ENCODE measurements around the gene ANXA6. TPM values are rescaled to one million over a fixed set of nuclear protein-coding genes. Genes with fewer than 3 reads are reported as not detected.

Gene ANXA6
- total RNA-seq, 4 donors from 2014 or later = 8.6 to 80.3 (median 24.9) TPM

DNA sequence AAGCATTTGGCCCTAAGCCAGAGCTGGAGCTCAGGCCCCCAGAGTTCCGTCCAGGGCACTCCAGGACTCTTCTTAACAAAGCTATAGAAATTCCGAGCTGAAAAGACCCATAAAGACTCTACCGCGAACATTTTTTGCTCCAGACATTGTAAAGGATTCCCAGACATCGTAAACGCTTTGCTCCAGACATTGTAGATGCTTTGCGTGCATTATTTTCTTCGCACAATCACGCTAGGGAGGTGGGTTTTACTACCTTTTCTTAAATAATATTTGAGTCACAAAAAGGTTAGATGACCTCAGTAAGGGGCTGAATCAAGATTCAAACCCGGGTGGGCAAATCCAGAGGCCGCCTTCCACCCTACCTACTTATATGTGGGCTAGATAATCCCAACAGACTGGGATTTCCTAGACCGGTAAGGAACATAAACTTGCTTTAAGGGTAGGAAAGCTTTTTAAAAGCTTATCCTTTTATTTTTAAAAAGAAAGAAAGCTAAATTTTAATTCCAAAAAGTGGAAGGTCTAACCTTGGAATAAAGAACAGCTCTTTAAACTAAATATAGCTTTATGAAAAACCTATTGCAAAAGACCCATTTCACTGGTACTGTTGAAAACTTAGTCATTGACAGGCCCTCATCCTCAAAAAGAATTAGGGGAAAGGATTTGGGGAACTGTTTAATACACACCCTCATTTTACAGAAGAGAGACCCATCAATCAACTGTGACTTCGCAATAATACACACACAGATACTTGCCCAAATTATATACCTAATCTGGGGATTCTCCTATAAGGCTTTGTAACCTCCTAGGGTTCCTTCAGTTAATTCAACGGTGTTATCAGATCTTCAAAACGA is 75.9 kb downstream of the ANXA6 start:
- peaks cover 46 to 89% (median 70%) of the 10 kb centered on the region in 3 donors for H3K4me1 ChIP-seq
- H3K27me3 ChIP-seq = no peaks in the 10 kb centered on the region
- TF ChIP-seq, protein P1, sequence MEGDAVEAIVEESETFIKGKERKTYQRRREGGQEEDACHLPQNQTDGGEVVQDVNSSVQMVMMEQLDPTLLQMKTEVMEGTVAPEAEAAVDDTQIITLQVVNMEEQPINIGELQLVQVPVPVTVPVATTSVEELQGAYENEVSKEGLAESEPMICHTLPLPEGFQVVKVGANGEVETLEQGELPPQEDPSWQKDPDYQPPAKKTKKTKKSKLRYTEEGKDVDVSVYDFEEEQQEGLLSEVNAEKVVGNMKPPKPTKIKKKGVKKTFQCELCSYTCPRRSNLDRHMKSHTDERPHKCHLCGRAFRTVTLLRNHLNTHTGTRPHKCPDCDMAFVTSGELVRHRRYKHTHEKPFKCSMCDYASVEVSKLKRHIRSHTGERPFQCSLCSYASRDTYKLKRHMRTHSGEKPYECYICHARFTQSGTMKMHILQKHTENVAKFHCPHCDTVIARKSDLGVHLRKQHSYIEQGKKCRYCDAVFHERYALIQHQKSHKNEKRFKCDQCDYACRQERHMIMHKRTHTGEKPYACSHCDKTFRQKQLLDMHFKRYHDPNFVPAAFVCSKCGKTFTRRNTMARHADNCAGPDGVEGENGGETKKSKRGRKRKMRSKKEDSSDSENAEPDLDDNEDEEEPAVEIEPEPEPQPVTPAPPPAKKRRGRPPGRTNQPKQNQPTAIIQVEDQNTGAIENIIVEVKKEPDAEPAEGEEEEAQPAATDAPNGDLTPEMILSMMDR (IDR thresholded peaks at IDR 0.05) = no peak
- TF ChIP-seq POLR2A (IDR thresholded peaks at IDR 0.05) = no peak
- peak overlapping the region; percentile 96 to 99 (median 97) for H3K27ac ChIP-seq
- H3K36me3 ChIP-seq = peaks cover 0 to 14% (median 0%) of the 10 kb centered on the region in 3 donors
- H3K9me3 ChIP-seq = no peaks in the 10 kb centered on the region
- no peak for DNase-seq
- peak overlapping the region; percentile 64 to 94 (median 88) for H3K4me3 ChIP-seq
- 8 to 13% methylated on average over 14 to 15 of the region's 15 CpGs for WGBS, 2 donors
- intact Hi-C loops (cut with DNase I) = no loop called here

DNA sequence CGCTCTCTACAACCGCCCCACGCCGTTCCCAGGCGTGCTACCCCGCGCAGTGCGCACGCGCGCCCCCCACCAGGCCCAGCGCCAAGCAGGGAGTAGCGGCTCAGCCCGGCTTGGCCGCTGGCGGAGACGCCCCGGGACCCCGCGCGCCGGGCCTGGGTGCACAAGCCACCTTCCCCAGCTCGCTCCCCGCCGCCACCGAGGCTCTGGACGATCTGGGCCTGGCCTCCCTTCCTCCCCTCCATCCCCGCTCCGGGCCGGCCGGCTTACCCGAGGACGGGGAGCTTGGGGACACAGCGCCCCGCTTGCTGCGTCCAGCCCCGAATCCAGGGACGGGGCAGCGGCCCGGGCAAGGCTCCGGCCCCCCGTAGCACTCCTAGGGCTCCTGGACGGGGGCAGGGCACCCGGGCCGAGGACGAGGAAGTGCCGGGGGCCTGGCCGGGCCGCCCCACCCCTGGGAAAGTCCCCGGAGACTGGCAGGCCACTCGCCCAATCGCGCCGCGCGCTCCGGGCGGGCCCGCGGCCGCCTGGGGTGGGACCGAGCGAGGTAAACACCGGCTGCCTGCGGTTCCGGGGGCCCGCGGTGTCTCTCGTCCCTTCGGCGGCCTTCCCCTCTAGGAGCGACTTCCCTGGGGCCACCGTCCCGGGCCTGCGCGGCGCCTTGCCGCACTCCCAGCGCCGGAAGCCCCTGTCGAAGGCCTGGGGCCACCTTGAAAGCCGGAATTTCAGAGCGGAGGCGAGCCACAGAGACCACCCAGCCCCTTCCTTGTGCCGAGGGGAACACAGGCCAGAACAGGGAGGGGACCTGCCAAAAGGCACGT is 76.8 kb downstream of the ANXA6 start, which contains the start of gene TNIP1:
TNIP1 (minus strand) TSS at position 422 of the 818 bp plus-strand sequence. CDS start 15,939 bp downstream, outside the sequence.
- Histone ChIP-seq H3K9me3 (no peaks in the 10 kb centered on the region), H3K27me3 (no peaks in the 10 kb centered on the region), H3K27ac (peak within 1 kb of the TSS; percentile 96 to 99 (median 97)), H3K36me3 (peaks cover 0 to 14% (median 0%) of the 10 kb centered on the region in 3 donors), H3K4me3 (peak within 1 kb of the TSS; percentile 64 to 94 (median 88)), H3K4me1 (peaks cover 47 to 89% (median 72%) of the 10 kb centered on the region in 3 donors)
- WGBS, 2 donors = 1 to 4% methylated on average over 4 to 14 of the region's 86 CpGs
- DNase-seq = peak; percentile 56
- intact Hi-C loops (cut with DNase I) = no loop called here
- TF ChIP-seq POLR2A (IDR thresholded peaks at IDR 0.05) = peak in 3 of 4 donors; percentile 52 to 90 (median 65)
- TF ChIP-seq, protein P1 (IDR thresholded peaks at IDR 0.05) = peak in 2 of 6 experiments; percentile 4 to 14

DNA sequence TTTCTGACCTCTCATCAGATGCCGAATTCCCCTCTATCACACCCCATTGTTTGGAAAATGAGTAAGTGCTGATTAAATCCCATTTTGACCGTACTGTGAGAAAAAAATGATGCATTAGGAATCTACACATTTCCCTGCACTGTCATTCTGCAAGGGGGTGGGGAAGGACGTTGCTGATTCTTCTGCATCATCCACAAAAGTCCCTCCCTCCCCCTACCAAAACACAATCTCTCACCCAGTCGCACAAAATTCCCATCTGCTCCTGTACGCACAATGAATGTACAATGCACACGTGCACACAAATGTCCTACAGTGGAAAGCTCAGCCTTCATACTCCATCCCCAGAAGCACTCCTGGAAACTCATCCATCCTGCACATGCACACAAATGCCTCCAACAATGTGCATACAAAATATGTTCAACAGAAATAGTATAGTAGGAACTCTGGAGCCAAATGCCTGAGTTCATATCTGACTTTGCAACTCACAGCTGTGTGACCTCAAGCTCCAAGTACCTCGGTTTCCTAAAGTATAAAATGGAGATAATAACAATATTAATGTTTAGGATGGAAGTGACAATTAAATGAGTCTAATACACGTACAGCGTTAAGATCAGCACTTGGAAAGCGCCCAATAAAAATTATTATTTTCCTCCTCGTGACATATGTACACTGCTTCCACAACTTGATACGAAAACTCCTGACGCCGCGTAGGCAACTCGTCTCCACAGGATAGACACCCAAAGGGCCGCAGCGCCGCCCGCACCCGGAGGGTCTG is 77.6 kb downstream of the ANXA6 start:
- WGBS, 2 donors = 1 to 4% methylated on average over 15 to 21 of the region's 21 CpGs
- no peak for DNase-seq
- peak overlapping the region; percentile 64 to 94 (median 88) for H3K4me3 ChIP-seq
- H3K27me3 ChIP-seq = no peaks in the 10 kb centered on the region
- peaks cover 0 to 14% (median 0%) of the 10 kb centered on the region in 3 donors for H3K36me3 ChIP-seq
- H3K4me1 ChIP-seq = peaks cover 42 to 89% (median 68%) of the 10 kb centered on the region in 3 donors
- intact Hi-C loops (cut with DNase I) = no loop called here
- no peaks in the 10 kb centered on the region for H3K9me3 ChIP-seq
- no peak for TF ChIP-seq POLR2A (IDR thresholded peaks at IDR 0.05)
- TF ChIP-seq, protein P1 (IDR thresholded peaks at IDR 0.05) = no peak
- H3K27ac ChIP-seq = peak overlapping the region; percentile 96 to 99 (median 97)

DNA sequence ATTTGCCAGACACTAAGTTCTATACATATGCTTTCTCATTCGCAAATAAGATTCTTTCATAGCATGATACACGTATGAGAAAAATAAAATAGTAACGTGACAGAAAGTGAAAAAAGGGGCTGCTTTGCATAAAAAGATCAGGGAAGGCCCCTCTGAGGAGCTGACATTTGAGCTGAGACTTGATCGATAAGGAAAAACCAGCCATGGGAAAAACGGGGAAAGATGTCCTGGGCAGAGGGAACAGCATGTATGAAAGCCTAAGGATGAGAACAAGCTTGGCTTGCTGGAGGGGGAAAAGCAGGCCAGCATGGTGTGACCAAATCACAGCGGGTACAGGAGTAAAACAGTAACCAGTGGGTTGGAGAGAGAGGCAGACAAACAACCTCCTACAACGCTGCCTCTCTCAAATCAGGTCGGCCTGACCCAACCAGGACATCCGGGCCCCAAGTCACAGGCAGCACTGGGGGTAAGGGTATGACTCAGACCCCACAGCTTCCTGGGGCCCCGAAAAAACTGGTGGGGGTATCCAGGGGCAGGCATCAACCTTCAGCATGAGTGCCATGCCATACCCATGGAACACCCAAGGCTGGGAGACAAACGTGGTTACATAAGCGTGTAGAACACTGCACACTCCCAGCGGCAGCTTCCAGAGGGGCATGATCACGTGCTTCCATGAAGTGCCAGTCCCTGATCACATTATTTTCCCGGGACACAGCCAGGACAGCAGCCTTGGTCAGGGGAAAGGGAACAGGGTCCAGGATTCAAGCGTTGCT is 78.9 kb downstream of the ANXA6 start:
- Histone ChIP-seq H3K36me3 (peaks cover 0 to 14% (median 0%) of the 10 kb centered on the region in 3 donors), H3K27ac (peak overlapping the region; percentile 13 to 99 (median 44)), H3K9me3 (no peaks in the 10 kb centered on the region), H3K4me3 (peak overlapping the region in 2 of 4 donors; percentile 90 to 94), H3K27me3 (no peaks in the 10 kb centered on the region), H3K4me1 (peaks cover 42 to 86% (median 61%) of the 10 kb centered on the region in 3 donors)
- intact Hi-C loops (cut with DNase I) = no loop called here
- 62 to 76% methylated on average over 10 to 12 of the region's 16 CpGs for WGBS, 2 donors
- no peak for TF ChIP-seq POLR2A (IDR thresholded peaks at IDR 0.05)
- TF ChIP-seq, protein P1 (IDR thresholded peaks at IDR 0.05) = no peak
- no peak for DNase-seq

Measured in esophagus squamous epithelium (tissue), 5 donors.